Transverse colon (tissue), 4 donors: ENCODE measurements around the gene GBF1. TPM values are rescaled to one million over a fixed set of nuclear protein-coding genes. Genes with fewer than 3 reads are reported as not detected.

Experiments
- DNase-seq: peaks from one replicate; pipeline ENCODE4 v3.0.0-alpha.2; 2019
- H3K27ac ChIP-seq, 4 donors: fragments of 200-600 bp; sonication (generic); 2 replicates each; pipeline ENCODE4 v1.5.1; 2016 to 2018; ENCODE audit warnings: inconsistent platforms in 4 of 4
- H3K27me3 ChIP-seq: fragments of 200-600 bp; sonication (generic); 2 replicates; pipeline ENCODE4 v1.5.1; 2017; ENCODE audit warnings: inconsistent platforms
- H3K36me3 ChIP-seq, 4 donors: fragments of 200-600 bp; sonication (generic); 2 replicates each; pipeline ENCODE4 v1.5.1; 2017 to 2019; ENCODE audit warnings: inconsistent platforms in 4 of 4
- H3K4me1 ChIP-seq, 4 donors: fragments of 200-600 bp; sonication (generic); 2 replicates each; pipeline ENCODE4 v1.5.1; 2017 to 2020; ENCODE audit warnings: inconsistent platforms in 4 of 4
- H3K4me3 ChIP-seq, 4 donors: fragments of 200-600 bp; sonication (generic); 1 replicate in 1 of 4; 2 replicates in 3 of 4; pipeline versions ENCODE4 v1.5.1 to v1.6.1; 2017 to 2019; ENCODE audit warnings: inconsistent platforms in 4 of 4
- H3K9me3 ChIP-seq, 2 donors: fragments of 200-600 bp; sonication (generic); 2 replicates each; pipeline ENCODE4 v1.5.1; 2017 to 2019; ENCODE audit warnings: inconsistent platforms in 2 of 2
- CTCF ChIP-seq, 5 experiments: fragments of 200-600 bp in 3 of 5; fragments of 450-650 bp in 2 of 5; sonication (generic) in 3 of 5; IDR thresholded peaks; 1 replicate in 2 of 5; 2 replicates in 3 of 5; pipeline ENCODE4 v1.5.1; 2016 to 2017; ENCODE audit warnings: antibody characterized with exemption in 5 of 5, inconsistent platforms in 3 of 5, mild to moderate bottlenecking in 2 of 5, moderate library complexity in 1 of 5
- EP300 ChIP-seq: sonication (generic); formaldehyde crosslinking; IDR thresholded peaks from one replicate; pipeline ENCODE4 v1.6.1; 2017; ENCODE audit warnings: antibody characterized with exemption, low read depth
- POLR2A ChIP-seq: fragments of 450-650 bp; IDR thresholded peaks from one replicate; pipeline ENCODE4 v1.6.1; 2016; ENCODE audit warnings: antibody characterized with exemption, mild to moderate bottlenecking, moderate library complexity
- POLR2AphosphoS5 ChIP-seq, 3 donors: sonication (generic); formaldehyde crosslinking; IDR thresholded peaks; one replicate each; pipeline ENCODE4 v1.6.1; 2016; ENCODE audit warnings: antibody characterized with exemption in 3 of 3
- WGBS, 2 donors: methylation state at CpG; one replicate each; pipeline ENCODE4 v1.1.5; 2018; ENCODE audit warnings: low coverage in 1 of 2; 5-methylcytosine and 5-hydroxymethylcytosine counted together
- in situ Hi-C, 4 donors: fragments of 200-750 bp; cut with MboI; loops; one replicate each; pipeline versions ENCODE4 v1.15.0 to v1.15.1; 2017; ENCODE audit warnings: low sequenced_read_pairs in 3 of 4, low pct_ligation_motif_present in 1 of 4, low pct_unique_long_range_greater_than_20kb in 1 of 4
- intact Hi-C: fragments of 100-400 bp; cut with DNase I; formaldehyde crosslinking; loops from one replicate; pipeline ENCODE4 v1.15.1; 2023; ENCODE audit warnings: low total_unique reads
- total RNA-seq, 4 donors: library from RNA; depleted of rRNA; stranded (reverse); fragments of >200 nt; gene quantifications; one replicate each; pipeline ENCODE4 v1.1.0, GENCODE V29; 2016

Gene GBF1
- total RNA-seq, 4 donors from 2014 or later: 60.5 to 97.6 (median 67.5) TPM

- DNase-seq: no peak
- intact Hi-C loops (no loop called here), in situ Hi-C loops (no loop called here)
- Histone ChIP-seq H3K4me3 (no peak overlapping the region), H3K4me1 (peaks cover 10 to 32% (median 19%) of the 10 kb centered on the region in 4 donors), H3K27me3 (no peaks in the 10 kb centered on the region), H3K36me3 (peaks cover 0 to 3% (median 0%) of the 10 kb centered on the region in 4 donors), H3K9me3 (no peaks in the 10 kb centered on the region), H3K27ac (no peak overlapping the region)
- TF ChIP-seq POLR2A (no peak), EP300 (no peak), CTCF (IDR thresholded peaks at IDR 0.05) (no peak), POLR2AphosphoS5 (IDR thresholded peaks at IDR 0.05) (no peak)
Measured at GRCh38 chr10:102267748-102268147, 22.4 kb downstream of the GBF1 start.

GRCh38 chr10:102268375-102268888 lies 23.1 kb downstream of the GBF1 start:
- Histone ChIP-seq H3K4me3 (no peak overlapping the region), H3K27me3 (no peaks in the 10 kb centered on the region), H3K27ac (no peak overlapping the region), H3K4me1 (peaks cover 7 to 32% (median 17%) of the 10 kb centered on the region in 4 donors), H3K9me3 (no peaks in the 10 kb centered on the region), H3K36me3 (no peaks in the 10 kb centered on the region)
- TF ChIP-seq POLR2A: no peak
- TF ChIP-seq EP300: no peak
- no peak for TF ChIP-seq CTCF (IDR thresholded peaks at IDR 0.05)
- TF ChIP-seq POLR2AphosphoS5 (IDR thresholded peaks at IDR 0.05): no peak
- in situ Hi-C loops (no loop called here), intact Hi-C loops (no loop called here)
- no peak for DNase-seq

DNA sequence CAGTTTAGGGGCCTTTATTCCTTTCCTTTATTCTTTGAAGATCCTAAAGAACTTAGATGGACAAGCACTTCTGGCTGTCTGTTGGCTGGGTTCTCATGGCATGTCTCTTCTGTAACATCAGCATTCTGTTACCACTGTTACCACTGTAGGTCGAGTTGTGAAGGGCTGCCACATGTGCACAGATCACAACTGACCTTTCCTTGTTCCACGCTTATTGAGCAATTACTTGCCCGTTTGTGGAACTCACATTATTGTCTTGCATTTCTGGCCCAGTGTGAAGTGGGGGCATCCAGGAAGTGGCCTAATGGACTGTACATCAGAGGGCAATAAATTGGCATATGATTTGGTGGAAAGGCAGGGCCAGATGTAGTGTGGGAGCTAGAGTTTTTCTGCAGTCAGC lies 23.7 kb downstream of the GBF1 start:
- 47% methylated on average over 3 of the region's 3 CpGs; no CpG with 5 or more reads in 1 of the 2 donors for WGBS, 2 donors
- peaks cover 7 to 26% (median 15%) of the 10 kb centered on the region in 4 donors for H3K4me1 ChIP-seq

GRCh38 chr10:102274062-102274461 lies 28.7 kb downstream of the GBF1 start:
- no peak for DNase-seq
- in situ Hi-C loops: no loop called here
- intact Hi-C loops: no loop called here
- Histone ChIP-seq H3K27ac (no peak overlapping the region), H3K36me3 (peaks cover 0 to 4% (median 0%) of the 10 kb centered on the region in 4 donors), H3K9me3 (no peaks in the 10 kb centered on the region), H3K4me1 (peaks cover 0 to 14% (median under 1%) of the 10 kb centered on the region in 4 donors), H3K27me3 (no peaks in the 10 kb centered on the region), H3K4me3 (no peak overlapping the region)
- WGBS, 2 donors: 89 to 91% methylated on average over 1 of the region's 1 CpG
- no peak for TF ChIP-seq CTCF (IDR thresholded peaks at IDR 0.05)
- TF ChIP-seq POLR2AphosphoS5 (IDR thresholded peaks at IDR 0.05): no peak
- TF ChIP-seq EP300: no peak

More for the DNA sequence above, 23.7 kb downstream of the GBF1 start:
- Histone ChIP-seq H3K27me3 (no peaks in the 10 kb centered on the region), H3K4me3 (no peak overlapping the region), H3K36me3 (no peaks in the 10 kb centered on the region), H3K9me3 (no peaks in the 10 kb centered on the region), H3K27ac (no peak overlapping the region)
- intact Hi-C loops (no loop called here), in situ Hi-C loops (no loop called here)
- no peak for DNase-seq
- TF ChIP-seq POLR2AphosphoS5 (IDR thresholded peaks at IDR 0.05) (no peak), CTCF (IDR thresholded peaks at IDR 0.05) (no peak), POLR2A (no peak), EP300 (no peak)
